HG03439 (cell line): ENCODE results near the gene ASB5.
"Not testable (repeated sequence)": the region's sequence is repeated elsewhere in the genome, so short reads cannot be mapped to it uniquely, and the experiment has no call there.

Experiments
- ATAC-seq: cut with Tn5 transposase; IDR thresholded peaks from one replicate; pipeline ENCODE4 v1.9.1; 2021; ENCODE audit warnings: mild to moderate bottlenecking, moderate library complexity; ENCODE audit not compliant: unreplicated experiment

The ASB5 gene

GRCh38 chr4:176279560-176279959 is 10.5 kb upstream of the ASB5 start:
- not testable (repeated sequence) for ATAC-seq

- ATAC-seq, result peak; percentile 90
Measured at GRCh38 chr4:176277162-176277904, 8.3 kb upstream of the ASB5 start.

- no peak for ATAC-seq
Measured at GRCh38 chr4:176276710-176277109, 7.7 kb upstream of the ASB5 start.

- no peak for ATAC-seq
Measured at GRCh38 chr4:176274441-176274840, 5.4 kb upstream of the ASB5 start.

- ATAC-seq, result no peak
Measured at GRCh38 chr4:176273736-176274135, 4.7 kb upstream of the ASB5 start.

- ATAC-seq, result no peak
Measured at GRCh38 chr4:176272799-176273198, 3.8 kb upstream of the ASB5 start.

GRCh38 chr4:176271749-176272148 is 2.7 kb upstream of the ASB5 start:
- no peak for ATAC-seq

- ATAC-seq, result no peak
Measured at GRCh38 chr4:176270669-176271068, 1.6 kb upstream of the ASB5 start.

GRCh38 chr4:176266026-176266425 is 3.0 kb downstream of the ASB5 start:
- ATAC-seq, result no peak

- no peak for ATAC-seq
Measured at GRCh38 chr4:176262243-176262642, 6.8 kb downstream of the ASB5 start.

- no peak for ATAC-seq
Measured at GRCh38 chr4:176261481-176261880, 7.5 kb downstream of the ASB5 start.

- ATAC-seq, result no peak
Measured at GRCh38 chr4:176261018-176261417, 8.0 kb downstream of the ASB5 start.

- ATAC-seq, result no peak
Measured at GRCh38 chr4:176259330-176260090, 9.5 kb downstream of the ASB5 start.

- ATAC-seq, result no peak
Measured at GRCh38 chr4:176258135-176258534, 10.9 kb downstream of the ASB5 start.

GRCh38 chr4:176256921-176257320 is 12.1 kb downstream of the ASB5 start:
- ATAC-seq, result no peak

- ATAC-seq, result no peak
Measured at GRCh38 chr4:176242764-176243347, 26.2 kb downstream of the ASB5 start.

- ATAC-seq, result no peak
Measured at GRCh38 chr4:176241703-176242102, 27.3 kb downstream of the ASB5 start.

- ATAC-seq, result no peak
Measured at GRCh38 chr4:176238826-176239225, 30.2 kb downstream of the ASB5 start.

- ATAC-seq, result no peak
Measured at GRCh38 chr4:176238157-176238610, 30.8 kb downstream of the ASB5 start.

GRCh38 chr4:176236946-176237345 is 32.1 kb downstream of the ASB5 start:
- no peak for ATAC-seq

- no peak for ATAC-seq
Measured at GRCh38 chr4:176230836-176231235, 38.2 kb downstream of the ASB5 start.

- ATAC-seq, result no peak
Measured at GRCh38 chr4:176229645-176230044, 39.4 kb downstream of the ASB5 start.
